Endothelial cell of umbilical vein (primary cell): ENCODE measurements around the gene PDE3A. TPM values are rescaled to one million over a fixed set of nuclear protein-coding genes. Genes with fewer than 3 reads are reported as not detected.

Experiments used
- BruUV-seq: library from RNA; stranded (reverse); fragments of 400-500 nt; replicated peaks from 2 replicates; lab custom pipeline; 2021; lab: Mats Ljungman, UMichigan
- CTCF ChIA-PET: fragments of 300-600, 350-600 bp; sonication (Branson Sonifier 250); formaldehyde crosslinking; loops from one replicate; lab custom pipeline; 2021; ENCODE audit warnings: antibody characterized with exemption, inconsistent platforms; lab: Charles Lee
- POLR2A ChIA-PET: fragments of 300-600, 350-600 bp; sonication (Branson Sonifier 250); formaldehyde crosslinking; loops from one replicate; lab custom pipeline; 2021; ENCODE audit warnings: antibody characterized with exemption, inconsistent platforms; lab: Charles Lee
- DNase-seq: peaks from one replicate; pipeline ENCODE4 v3.0.0-alpha.2; 2011; ENCODE audit warnings: low read depth, low spot score
- FAIRE-seq: peaks from 2 replicates; lab custom pipeline; 2011; peaks lifted over from hg19 to GRCh38; lab: Jason Lieb, UNC
- H2AFZ ChIP-seq: 2 replicates; pipeline ENCODE4 v1.6.0; 2012; ENCODE audit warnings: low read depth, low read length, control low read depth, inconsistent platforms
- H3K27ac ChIP-seq: 2 replicates; pipeline ENCODE4 v1.5.1; 2011; ENCODE audit warnings: low read depth, mild to moderate bottlenecking, control low read depth, low read length, moderate library complexity; ENCODE audit not compliant: insufficient read depth
- H3K27me3 ChIP-seq, 2 experiments: 2 replicates each; pipeline versions ENCODE4 v1.6.0 to v1.6.1; 2011; ENCODE audit warnings: low read length in 2 of 2, mixed read lengths in 1 of 2; ENCODE audit not compliant: control insufficient read depth in 2 of 2, insufficient read depth in 2 of 2
- H3K36me3 ChIP-seq, 2 experiments: 2 replicates in 1 of 2; 3 replicates in 1 of 2; pipeline ENCODE4 v1.5.1; 2011; ENCODE audit warnings: low read length in 2 of 2, mild to moderate bottlenecking in 1 of 2, moderate library complexity in 1 of 2; ENCODE audit not compliant: control insufficient read depth in 2 of 2, insufficient read depth in 2 of 2; ENCODE audit errors: extremely low read depth in 1 of 2
- H3K4me1 ChIP-seq: 3 replicates; pipeline ENCODE4 v1.5.1; 2011; ENCODE audit warnings: mild to moderate bottlenecking, low read length; ENCODE audit not compliant: control insufficient read depth, insufficient read depth; ENCODE audit errors: extremely low read depth
- H3K4me2 ChIP-seq: 2 replicates; pipeline ENCODE4 v1.6.1; 2011; ENCODE audit warnings: low read length, control low read depth, mixed read lengths; ENCODE audit not compliant: insufficient read depth
- H3K4me3 ChIP-seq, 3 experiments: fragments of 200-600 bp in 1 of 3; sonication (generic), shearing (Covaris generic) in 1 of 3; replicated peaks in 1 of 3; 2 replicates each; pipeline ENCODE4 v1.5.1; 2011 to 2016; ENCODE audit warnings: control low read depth in 3 of 3, low read length in 3 of 3, mild to moderate bottlenecking in 2 of 3, inconsistent platforms in 1 of 3, low read depth in 1 of 3, moderate library complexity in 1 of 3; ENCODE audit not compliant: insufficient read depth in 1 of 3
- H3K79me2 ChIP-seq: 2 replicates; pipeline ENCODE4 v1.6.0; 2012; ENCODE audit warnings: low read length, inconsistent platforms; ENCODE audit not compliant: control insufficient read depth, insufficient read depth
- H3K9ac ChIP-seq: replicated peaks from 2 replicates; pipeline ENCODE3; 2011; ENCODE audit warnings: low read length, control low read depth; ENCODE audit not compliant: insufficient read depth; ENCODE audit errors: extremely low read depth
- H3K9me1 ChIP-seq: replicated peaks from 3 replicates; pipeline ENCODE4 v1.6.0; 2011; ENCODE audit warnings: mild to moderate bottlenecking, low read length; ENCODE audit not compliant: control insufficient read depth, insufficient read depth; ENCODE audit errors: extremely low read depth
- H3K9me3 ChIP-seq: replicated peaks from 2 replicates; pipeline ENCODE4 v1.5.1; 2012; ENCODE audit warnings: low read length, inconsistent platforms; ENCODE audit not compliant: control insufficient read depth, insufficient read depth
- H4K20me1 ChIP-seq: replicated peaks from 2 replicates; pipeline ENCODE3; 2011; ENCODE audit warnings: mild to moderate bottlenecking, low read length; ENCODE audit not compliant: control insufficient read depth, insufficient read depth; ENCODE audit errors: extremely low read depth
- EZH2 ChIP-seq: IDR thresholded peaks from 2 replicates; pipeline ENCODE4 v1.6.1; 2012; ENCODE audit warnings: borderline replicate concordance, low read depth, mild to moderate bottlenecking, moderate library complexity, low read length, inconsistent platforms; ENCODE audit not compliant: severe bottlenecking
- FOS ChIP-seq: IDR thresholded peaks from 2 replicates; pipeline ENCODE4 v1.6.1; 2011; ENCODE audit warnings: mild to moderate bottlenecking, low read length, moderate library complexity, borderline replicate concordance; ENCODE audit not compliant: insufficient read depth
- GATA2 ChIP-seq: IDR thresholded peaks from 2 replicates; pipeline ENCODE4 v1.7.0; 2011; ENCODE audit warnings: low read depth, mild to moderate bottlenecking, moderate library complexity, mixed read lengths, low read length; ENCODE audit not compliant: insufficient read length, insufficient read depth
- JUN ChIP-seq: IDR thresholded peaks from 2 replicates; pipeline ENCODE4 v1.6.1; 2011; ENCODE audit warnings: borderline replicate concordance, low read depth; ENCODE audit not compliant: insufficient read length, insufficient read depth
- MAX ChIP-seq: IDR thresholded peaks from 2 replicates; pipeline ENCODE4 v1.6.1; 2011; ENCODE audit not compliant: insufficient read depth, insufficient read length
- MYC ChIP-seq: IDR thresholded peaks from one replicate; pipeline ENCODE4 v1.6.1; 2011; ENCODE audit warnings: mild to moderate bottlenecking, low read depth, low read length
- POLR2A ChIP-seq: IDR thresholded peaks from 2 replicates; pipeline ENCODE4 v1.6.1; 2012; ENCODE audit warnings: low read depth, mild to moderate bottlenecking, control low read depth, low read length
- POLR2AphosphoS5 ChIP-seq: IDR thresholded peaks from 2 replicates; pipeline ENCODE4 v1.6.1; 2012; ENCODE audit warnings: low read depth, mild to moderate bottlenecking, control low read depth, low read length, moderate library complexity; ENCODE audit not compliant: insufficient read depth
- dilution Hi-C: fragments of 300-500 bp; cut with MboI; formaldehyde crosslinking; loops from one replicate; pipeline ENCODE4 v1.15.0; 2019; ENCODE audit warnings: low sequenced_read_pairs; ENCODE audit not compliant: extremely low pct_ligation_motif_present
- intact Hi-C: fragments of 100-400 bp; cut with micrococcal nuclease; formaldehyde crosslinking; loops from one replicate; pipeline ENCODE4 v1.10.0; 2022
- polyA plus RNA-seq, 4 experiments: library from polyadenylated mRNA; depleted of rRNA in 3 of 4; stranded (reverse) in 3 of 4; unstranded in 1 of 4; fragments of >200 nt; gene quantifications; 2 replicates each; pipeline versions ENCODE4 v1.2.1 to v1.2.3, GENCODE V29; 2011 to 2012; ENCODE audit warnings: missing spikeins in 1 of 4
- total RNA-seq: library from RNA; stranded (reverse); gene quantifications from 2 replicates; pipeline ENCODE4 v1.2.3, GENCODE V29; 2021
- TF ChIP-seq, protein P1 (sequence below), 2 donors: IDR thresholded peaks; 1 replicate in 1 of 2; 2 replicates in 1 of 2; pipeline ENCODE4 v1.5.1; 2011; ENCODE audit warnings: low read length in 2 of 2, mild to moderate bottlenecking in 2 of 2, moderate library complexity in 2 of 2, control low read depth in 1 of 2, inconsistent platforms in 1 of 2, low read depth in 1 of 2; ENCODE audit not compliant: insufficient read depth in 1 of 2; ENCODE audit errors: extremely low read depth in 1 of 2

Gene PDE3A
- total and polyA plus RNA-seq, 2 donors (not counting 3 experiments of a cell fraction or from before 2014, with no cell fraction given) = 14.0 to 27.4 TPM

DNA sequence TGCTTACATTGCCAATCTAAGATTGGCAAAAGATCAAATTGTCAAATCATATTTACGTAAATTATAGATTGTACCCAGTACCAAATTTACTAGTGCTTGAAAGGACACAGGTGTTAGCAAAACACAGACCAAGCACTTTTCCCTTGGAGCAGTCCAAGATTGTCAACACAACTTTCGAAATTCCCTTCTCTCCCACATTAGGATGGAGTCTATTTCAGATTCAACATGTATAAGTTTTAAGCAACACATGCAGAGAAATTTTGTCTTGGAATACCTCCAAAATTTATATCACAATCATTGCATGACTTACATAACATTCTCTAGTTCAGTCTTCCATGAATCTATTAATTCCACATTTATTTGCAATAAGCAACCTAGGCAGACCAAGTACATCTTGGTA, 251.9 kb downstream of the PDE3A start:
- Histone ChIP-seq H2AFZ (no peak overlapping the region), H3K4me3 (no peak overlapping the region), H3K79me2 (no peaks in the 10 kb centered on the region), H3K27ac (no peak overlapping the region), H3K4me2 (no peak overlapping the region), H3K9me1 (no peaks in the 10 kb centered on the region), H3K27me3 (no peaks in the 10 kb centered on the region), H3K9ac (no peak overlapping the region), H4K20me1 (no peaks in the 10 kb centered on the region), H3K9me3 (no peaks in the 10 kb centered on the region), H3K36me3 (peaks cover 0 to 6% of the 10 kb centered on the region in 2 experiments), H3K4me1 (no peaks in the 10 kb centered on the region)
- FAIRE-seq = no peak
- no peak for DNase-seq
- ChIA-PET CTCF (no interaction called here), POLR2A (no interaction called here)
- intact Hi-C loops (no loop called here), dilution Hi-C loops (no loop called here)
- TF ChIP-seq POLR2A (no peak), EZH2 (no peak), MAX (no peak), FOS (no peak), MYC (no peak), JUN (no peak), GATA2 (no peak), POLR2AphosphoS5 (no peak)
- TF ChIP-seq, protein P1, sequence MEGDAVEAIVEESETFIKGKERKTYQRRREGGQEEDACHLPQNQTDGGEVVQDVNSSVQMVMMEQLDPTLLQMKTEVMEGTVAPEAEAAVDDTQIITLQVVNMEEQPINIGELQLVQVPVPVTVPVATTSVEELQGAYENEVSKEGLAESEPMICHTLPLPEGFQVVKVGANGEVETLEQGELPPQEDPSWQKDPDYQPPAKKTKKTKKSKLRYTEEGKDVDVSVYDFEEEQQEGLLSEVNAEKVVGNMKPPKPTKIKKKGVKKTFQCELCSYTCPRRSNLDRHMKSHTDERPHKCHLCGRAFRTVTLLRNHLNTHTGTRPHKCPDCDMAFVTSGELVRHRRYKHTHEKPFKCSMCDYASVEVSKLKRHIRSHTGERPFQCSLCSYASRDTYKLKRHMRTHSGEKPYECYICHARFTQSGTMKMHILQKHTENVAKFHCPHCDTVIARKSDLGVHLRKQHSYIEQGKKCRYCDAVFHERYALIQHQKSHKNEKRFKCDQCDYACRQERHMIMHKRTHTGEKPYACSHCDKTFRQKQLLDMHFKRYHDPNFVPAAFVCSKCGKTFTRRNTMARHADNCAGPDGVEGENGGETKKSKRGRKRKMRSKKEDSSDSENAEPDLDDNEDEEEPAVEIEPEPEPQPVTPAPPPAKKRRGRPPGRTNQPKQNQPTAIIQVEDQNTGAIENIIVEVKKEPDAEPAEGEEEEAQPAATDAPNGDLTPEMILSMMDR (IDR thresholded peaks at IDR 0.05; ENCODE audit: extremely low read depth in 1 of 2, insufficient read depth in 1 of 2, low read depth in 1 of 2, low read length in 2 of 2) = no peak
- BruUV-seq = no TSS peak
